ENCODE results near the gene ASIC4. TPM values are rescaled to one million over a fixed set of nuclear protein-coding genes. Genes with fewer than 3 reads are reported as not detected.

ASIC4 gene
- total RNA-seq (2022; extraction: Qiagen RNA extraction), result 0.05 to 0.08 TPM (median 0.05 TPM) in 4 of 5 replicates, not detected in the other

GRCh38 chr2:219514196-219514761, at the start of gene ASIC4:
TSS of gene ASIC4 (plus strand) at chr2:219514482. CDS start at chr2:219514725, 243 bp downstream.

DNA sequence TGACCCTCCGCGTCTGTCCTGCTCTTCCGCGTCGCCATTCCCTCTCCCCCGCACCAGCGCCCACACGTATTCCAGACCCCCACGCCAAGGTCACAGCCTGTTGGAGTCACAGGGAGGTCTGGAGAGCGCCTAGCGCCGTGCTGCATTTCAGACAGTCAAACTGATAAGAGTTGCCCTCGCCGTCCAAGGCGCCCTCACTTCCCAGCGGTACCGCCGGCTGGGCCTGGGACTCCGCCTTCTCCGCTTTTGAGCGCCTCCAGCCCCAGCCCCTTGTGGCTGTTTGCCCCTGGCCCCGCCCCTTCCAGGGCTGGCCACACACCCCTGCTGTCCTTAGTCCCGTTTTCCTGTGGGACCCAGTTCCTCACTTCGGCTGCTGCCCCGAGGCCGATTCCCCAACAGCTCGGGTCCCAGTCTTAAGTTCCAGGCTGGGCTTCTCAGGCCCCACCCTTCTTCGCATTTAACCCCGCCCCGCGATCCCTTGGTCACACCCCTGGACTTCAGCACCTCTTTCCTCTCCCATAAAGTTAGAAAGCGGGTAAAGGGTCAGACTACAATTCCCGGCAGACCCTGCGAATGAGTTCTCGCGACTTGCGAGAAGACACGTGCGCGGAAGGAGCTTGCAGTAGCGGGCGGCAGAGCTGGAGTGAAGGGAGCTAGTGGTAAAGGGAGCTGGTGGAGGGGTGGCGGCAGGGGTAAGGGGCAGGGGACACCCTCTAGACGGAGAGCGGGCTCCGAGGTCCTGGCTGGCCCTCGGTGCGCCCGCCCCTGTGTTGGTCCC, 15.8 kb upstream of the ASIC4 start, which contains the start of gene GMPPA:
GMPPA (plus strand) TSS at position 612 of the 778 bp plus-strand sequence. CDS start 1,085 bp downstream, outside the sequence.

DNA sequence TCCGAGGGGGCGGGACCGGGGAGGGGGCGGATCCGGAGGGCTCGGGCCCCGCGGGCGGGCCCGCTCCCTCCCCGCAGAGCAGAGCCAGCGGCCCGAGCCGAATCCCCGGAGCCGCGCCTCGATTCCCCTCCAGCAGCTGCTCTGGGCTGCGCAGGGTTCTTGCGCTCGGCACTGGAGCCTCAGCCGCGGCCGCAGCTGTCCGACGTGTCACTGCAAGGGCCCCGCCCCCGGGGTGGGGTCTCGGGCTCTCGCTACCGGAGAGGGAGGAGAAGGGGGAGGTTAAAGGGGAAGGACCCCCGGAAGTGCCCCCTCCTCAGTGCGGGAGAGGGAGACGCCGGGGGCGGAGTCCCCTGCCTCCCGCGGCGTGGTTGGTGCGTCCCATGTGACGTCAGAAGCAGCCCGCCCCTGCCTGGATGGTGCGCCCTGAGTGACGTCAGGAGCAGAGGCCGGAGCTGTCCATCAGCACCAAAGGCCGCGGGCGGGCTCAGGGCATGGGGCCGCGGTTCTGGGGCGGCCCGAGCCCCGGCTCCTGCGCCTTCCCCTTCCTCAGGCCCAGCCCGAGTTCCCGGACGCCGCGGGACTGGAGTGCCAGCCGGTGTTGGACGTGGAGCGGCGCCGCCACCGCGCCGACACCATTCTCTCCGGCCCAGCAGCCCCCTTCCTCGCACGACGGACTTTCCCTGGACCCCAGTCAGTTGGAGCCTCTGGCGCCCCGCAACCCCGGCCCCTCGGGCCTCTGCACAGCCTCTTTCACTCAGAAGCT, 29.5 kb downstream of the ASIC4 start, which contains the start of the genes CHPF and TMEM198:
CHPF (minus strand) TSS at position 214 of the 763 bp plus-strand sequence. CDS start 271 bp downstream, outside the sequence.
TMEM198 (plus strand) TSS at position 433 of the 763 bp plus-strand sequence. CDS start 700 bp downstream, outside the sequence.

DNA sequence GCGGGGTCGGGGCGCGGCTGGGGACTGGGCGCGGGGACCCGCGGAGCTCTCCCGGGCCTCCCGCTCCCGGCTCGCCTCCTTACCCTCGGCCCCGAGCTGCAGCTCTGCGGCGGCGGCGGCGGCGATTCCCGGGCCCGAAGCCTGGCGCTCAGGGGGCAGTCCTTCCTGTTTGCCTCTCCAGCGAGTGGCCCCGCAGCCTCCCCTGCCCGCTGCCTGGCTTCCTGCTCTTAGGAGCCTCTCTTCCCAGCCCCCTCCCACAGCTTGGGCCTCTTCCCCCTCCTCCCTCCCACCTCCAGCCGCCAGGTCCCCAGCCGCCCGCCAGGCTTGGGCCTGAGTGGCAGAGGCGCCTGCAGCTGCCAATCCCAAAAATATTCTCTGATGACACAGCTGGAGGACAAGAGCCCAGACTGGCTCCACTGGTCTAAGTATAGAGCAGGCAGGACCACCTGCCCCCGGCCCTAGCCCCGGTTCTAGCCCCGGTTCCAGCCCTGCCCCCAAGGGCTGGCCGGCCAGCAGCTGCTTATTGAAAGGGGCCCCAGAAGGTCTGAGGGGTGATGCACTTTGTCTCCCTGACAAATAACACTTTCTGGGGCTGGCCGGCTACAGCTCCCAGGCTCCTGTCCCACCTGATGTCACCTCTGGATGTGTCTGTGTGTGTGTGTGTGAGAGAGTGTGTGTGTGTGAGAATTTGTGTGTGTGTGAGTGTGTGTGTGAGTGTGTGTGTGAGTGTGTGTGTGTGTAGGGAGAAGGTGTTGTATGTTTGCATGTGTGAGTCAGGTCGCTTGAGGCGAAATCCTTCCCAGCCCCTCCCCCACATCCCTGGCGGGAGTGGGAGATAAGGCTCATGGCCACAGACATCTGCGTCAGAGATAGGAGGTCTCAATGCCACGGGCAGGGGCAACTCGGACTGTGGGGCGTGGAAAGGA, 57.3 kb downstream of the ASIC4 start, which contains the start of gene OBSL1:
OBSL1 (minus strand) TSS at position 229 of the 926 bp plus-strand sequence. CDS start 307 bp downstream, outside the sequence.

GRCh38 chr2:219572237-219573001, 58.1 kb downstream of the ASIC4 start, which contains the start of gene INHA:
TSS of gene INHA (plus strand) at chr2:219572310. CDS start at chr2:219572375, 65 bp downstream.

Other genes starting within 250 kb of the ASIC4 start
- 29.5 to 38.9 TPM (median 35.6 TPM) in 5 replicates for gene DNAJB2, start 235.1 kb upstream of the ASIC4 start, total RNA-seq (2022; extraction: Qiagen RNA extraction)
- gene PTPRN, start 205.1 kb upstream of the ASIC4 start, total RNA-seq (2022; extraction: Qiagen RNA extraction), result 0.97 to 1.8 TPM (median 1.4 TPM) in 5 replicates
- not detected in 5 replicates for gene RESP18, start 181.7 kb upstream of the ASIC4 start, total RNA-seq (2022; extraction: Qiagen RNA extraction)
- gene DNPEP, start 126.6 kb upstream of the ASIC4 start, total RNA-seq (2022; extraction: Qiagen RNA extraction), result 52.0 to 63.4 TPM (median 55.8 TPM) in 5 replicates
- gene DES, start 96.1 kb upstream of the ASIC4 start, total RNA-seq (2022; extraction: Qiagen RNA extraction), result 0.38 to 0.47 TPM (median 0.45 TPM) in 5 replicates
- 7.0 to 12.6 TPM (median 9.4 TPM) in 5 replicates for gene SPEG, start 79.6 kb upstream of the ASIC4 start, total RNA-seq (2022; extraction: Qiagen RNA extraction)
- 33.1 to 38.9 TPM (median 37.2 TPM) in 5 replicates for gene GMPPA, start 15.6 kb upstream of the ASIC4 start, total RNA-seq (2022; extraction: Qiagen RNA extraction)
- 16.9 to 30.5 TPM (median 28.2 TPM) in 5 replicates for gene CHPF, start 29.3 kb downstream of the ASIC4 start, total RNA-seq (2022; extraction: Qiagen RNA extraction)
- gene TMEM198, start 29.5 kb downstream of the ASIC4 start, total RNA-seq (2022; extraction: Qiagen RNA extraction), result 0.56 to 1.2 TPM (median 1.1 TPM) in 5 replicates
- 15.2 to 24.0 TPM (median 22.3 TPM) in 5 replicates for gene OBSL1, start 57.1 kb downstream of the ASIC4 start, total RNA-seq (2022; extraction: Qiagen RNA extraction)
- gene INHA, start 57.8 kb downstream of the ASIC4 start, total RNA-seq (2022; extraction: Qiagen RNA extraction), result 0.35 to 0.47 TPM (median 0.38 TPM) in 5 replicates
- 9.9 to 18.3 TPM (median 16.3 TPM) in 5 replicates for gene STK11IP, start 83.4 kb downstream of the ASIC4 start, total RNA-seq (2022; extraction: Qiagen RNA extraction)
- gene SLC4A3, start 113.1 kb downstream of the ASIC4 start, total RNA-seq (2022; extraction: Qiagen RNA extraction), result 1.9 to 4.0 TPM (median 2.9 TPM) in 5 replicates

Measured in A549 treated with dexamethasone at 1 μM for 4 hours (cell line).